ENCODE results near the gene WWOX.

Gene WWOX

DNA sequence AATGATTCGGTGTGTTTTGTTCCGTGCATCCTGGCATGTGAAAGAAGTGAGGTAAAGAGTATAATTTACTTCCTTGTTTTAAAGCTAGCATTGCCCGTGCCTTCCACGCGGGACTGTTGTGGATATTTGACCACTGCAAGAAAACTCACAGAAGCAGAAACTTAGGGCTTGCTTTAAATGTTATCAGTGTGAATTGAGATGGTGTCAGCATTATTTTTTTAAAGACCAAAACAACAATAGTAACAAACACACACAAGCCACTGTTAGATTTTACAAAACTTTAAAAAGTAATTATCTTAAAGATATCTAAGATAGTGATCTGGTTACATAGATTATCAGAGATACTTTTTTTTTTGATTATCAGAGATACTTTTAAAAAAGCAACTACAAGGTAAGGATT, 47.4 kb downstream of the WWOX start:
- DNase-seq (ENCODE audit: low spot score), result no peak

DNA sequence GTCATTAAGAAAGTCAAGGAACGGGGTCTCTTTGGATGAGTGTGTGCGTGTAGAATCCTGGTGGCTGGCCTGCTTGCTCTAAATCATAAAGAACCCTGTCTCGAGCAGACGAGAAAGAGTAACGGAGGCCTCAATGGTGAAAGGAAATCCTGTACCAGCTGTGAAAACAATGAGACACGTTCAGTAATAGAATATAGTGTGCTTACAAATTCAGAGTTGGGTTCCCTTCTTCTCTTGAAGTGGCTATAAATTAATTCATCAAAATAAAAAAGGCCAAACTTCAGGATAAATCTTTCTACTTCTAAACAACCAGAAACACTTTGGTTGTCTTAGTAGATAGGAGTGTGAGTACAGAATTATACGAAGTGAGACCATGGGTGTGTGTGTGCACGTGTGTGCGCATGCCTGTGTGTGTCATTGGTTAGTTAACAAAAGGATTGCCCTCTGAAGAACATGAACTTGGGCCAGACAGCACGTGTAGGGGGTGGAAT, 48.5 kb downstream of the WWOX start:
- no peak for DNase-seq (ENCODE audit: low spot score)

DNA sequence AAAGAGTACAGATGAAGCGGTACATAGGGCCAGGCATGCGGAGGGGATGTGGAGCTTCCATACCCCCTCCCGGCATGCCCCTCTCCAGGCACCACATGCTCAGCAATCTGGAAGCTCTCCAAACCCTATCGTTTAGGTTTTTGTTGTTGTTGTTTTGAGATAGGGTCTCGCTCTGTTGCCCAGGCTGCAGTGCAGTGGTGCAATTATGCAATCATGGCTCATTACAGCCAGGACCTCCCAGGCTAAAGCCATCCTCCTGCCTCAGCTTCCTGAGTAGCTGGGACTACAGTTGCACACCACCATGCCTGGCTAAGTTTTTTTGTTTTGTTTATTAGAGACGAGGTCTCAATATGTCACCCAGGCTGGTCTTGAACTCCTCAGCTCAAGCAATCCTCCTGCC, 50.8 kb downstream of the WWOX start:
- no peak for DNase-seq (ENCODE audit: low spot score)

DNA sequence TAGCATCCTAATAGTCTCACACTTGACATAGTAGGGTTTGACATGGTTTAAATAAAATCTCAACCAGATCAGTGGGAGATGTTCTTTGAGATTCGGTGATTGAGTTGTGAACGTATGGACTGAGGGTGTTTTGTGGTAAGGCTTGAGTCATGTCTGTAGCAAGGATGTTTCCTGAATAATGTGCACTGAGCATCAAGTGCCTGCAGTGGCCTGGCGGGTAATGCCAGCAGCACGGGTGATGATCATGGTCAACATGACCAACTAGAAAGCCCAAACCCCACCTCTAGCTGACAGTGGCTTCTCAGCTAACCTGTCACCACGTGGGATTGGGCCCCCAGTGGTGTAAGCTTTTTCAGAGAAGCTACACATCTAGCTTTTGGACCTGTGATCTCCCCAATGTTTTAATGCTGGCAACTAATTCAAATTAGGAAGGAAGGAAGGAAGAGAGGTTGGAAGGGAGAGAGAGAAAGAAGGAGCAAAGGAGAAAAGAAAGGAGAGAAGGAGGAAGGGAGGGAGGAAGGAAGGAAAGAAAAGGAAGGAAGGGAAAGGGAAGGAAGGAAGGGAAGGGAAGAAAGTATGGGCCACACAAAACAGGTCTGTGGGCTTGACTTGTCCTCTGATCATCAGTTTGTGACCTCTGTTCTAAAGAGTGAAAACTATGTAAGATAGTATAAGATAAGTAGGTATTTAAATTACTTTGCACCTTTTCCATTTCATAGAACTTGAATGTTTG, 55.4 kb downstream of the WWOX start:
- DNase-seq (ENCODE audit: low spot score), result no peak

DNA sequence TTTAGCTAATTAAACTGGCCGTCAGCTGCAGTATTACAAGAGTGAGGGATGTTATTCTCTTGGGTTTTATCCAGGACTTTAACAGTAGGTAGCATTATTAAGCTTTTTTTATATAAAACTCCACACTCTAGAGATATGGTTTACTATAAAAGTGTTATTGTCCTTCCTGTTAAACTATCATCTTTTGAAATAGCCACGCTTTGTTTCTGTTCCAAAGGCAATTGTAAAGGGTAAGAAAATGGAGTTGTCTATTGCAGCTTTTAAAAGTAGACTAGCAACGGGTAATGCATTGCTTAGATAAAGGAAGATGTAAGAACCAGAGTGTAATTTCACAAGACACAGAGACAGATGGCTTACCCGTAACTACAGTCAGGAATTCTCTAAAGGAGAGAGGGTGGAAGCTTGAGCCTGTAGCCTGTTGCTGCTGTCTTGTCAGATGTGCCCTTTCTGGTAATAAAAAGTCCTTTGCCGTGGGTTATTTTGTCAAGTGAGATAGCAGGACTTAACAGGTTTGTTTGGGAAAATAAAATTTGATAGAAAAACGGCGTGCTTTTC, 56.4 kb downstream of the WWOX start:
- no peak for DNase-seq (ENCODE audit: low spot score)

DNA sequence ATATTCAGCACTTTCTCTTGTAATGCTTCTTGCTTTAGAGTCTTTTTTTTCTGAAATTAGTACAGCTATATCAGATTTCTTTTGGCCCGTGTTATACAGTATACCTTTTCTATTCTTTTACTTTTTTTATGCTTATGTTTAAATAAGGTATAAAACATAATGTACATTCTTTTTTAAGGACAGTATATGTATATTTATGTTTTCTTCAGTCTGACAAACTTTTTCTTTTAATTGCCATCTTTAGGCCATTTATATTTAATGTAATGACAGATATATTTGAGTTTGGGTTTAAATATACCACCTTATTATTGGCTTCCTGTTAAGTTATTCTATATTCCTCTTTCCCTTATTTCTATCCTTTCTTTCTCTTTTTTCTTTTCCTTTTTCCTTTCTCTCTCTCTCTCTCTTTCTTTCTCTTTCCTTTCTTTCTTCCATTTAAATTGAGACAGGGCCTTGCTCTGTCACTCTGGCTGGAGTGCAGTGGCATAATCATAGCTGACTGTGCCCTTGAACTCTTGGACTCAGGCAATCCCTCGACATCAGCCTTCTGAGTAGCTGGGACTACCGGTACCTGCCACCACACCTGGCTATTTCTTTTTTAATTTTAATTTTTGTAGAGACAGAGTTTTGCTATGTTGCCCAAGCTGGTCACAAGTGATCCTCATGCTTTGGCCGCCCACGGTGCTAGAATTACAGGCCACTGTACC, 61.7 kb downstream of the WWOX start:
- DNase-seq (ENCODE audit: low spot score), result no peak

DNA sequence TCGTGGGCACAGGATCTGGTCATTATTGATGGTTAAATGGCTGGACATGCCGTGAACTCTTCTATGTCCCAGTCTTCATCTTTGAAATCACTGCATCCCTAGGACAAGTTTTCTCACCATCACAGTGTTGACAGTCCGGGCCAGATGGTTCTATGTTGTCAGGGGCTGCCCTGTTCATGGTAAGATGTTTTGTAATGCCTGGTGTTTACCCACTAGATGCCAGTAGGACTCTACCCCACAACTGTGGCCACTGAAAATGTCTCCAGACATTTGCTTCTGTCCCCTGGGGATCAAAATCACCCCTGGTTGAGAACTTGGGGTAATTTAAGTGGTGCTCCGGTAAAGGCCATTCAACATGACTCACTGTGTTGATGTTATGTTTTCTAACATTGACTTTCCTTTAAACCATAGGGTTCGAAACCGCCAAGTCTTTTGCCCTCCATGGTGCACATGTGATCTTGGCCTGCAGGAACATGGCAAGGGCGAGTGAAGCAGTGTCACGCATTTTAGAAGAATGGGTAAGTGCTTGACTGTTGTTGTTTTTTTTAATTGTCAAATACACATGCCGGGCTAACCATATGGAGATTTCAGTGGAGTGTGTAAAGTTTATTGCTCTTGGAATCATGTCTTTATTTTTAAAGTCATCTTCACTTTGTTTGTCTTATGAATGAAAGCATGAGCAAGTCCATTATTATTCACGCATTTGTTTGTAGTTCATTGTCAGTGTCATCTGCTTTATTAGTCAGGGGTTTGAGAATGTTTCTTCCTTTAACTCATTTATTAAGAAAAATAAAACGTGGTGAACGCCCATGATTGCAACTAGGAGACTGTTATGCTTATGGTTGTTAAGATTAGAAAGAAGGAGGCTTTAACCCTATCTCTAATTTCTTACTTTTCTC, 64.6 kb downstream of the WWOX start:
- DNase-seq (ENCODE audit: low spot score), result no peak

DNA sequence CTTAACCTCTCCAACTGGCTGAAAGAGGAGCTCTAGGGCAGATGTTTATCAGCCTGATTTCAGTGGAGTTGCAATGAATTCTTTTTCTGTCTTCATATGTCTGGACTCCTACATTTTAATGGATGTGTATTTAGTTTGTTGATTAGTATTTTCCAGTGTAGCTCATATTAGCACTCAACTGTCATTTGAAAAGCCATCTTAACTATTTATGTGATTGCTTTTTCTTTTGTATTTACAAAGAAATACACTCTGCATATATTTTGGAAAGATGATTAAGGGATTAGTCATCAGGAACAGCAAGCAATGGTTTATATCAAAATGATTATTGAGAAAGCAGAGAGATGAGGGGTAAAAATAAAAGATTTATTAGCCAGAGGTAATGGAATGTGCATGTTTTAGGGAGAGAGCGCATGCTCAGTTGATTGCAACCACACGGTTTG, 71.1 kb downstream of the WWOX start:
- no peak for DNase-seq (ENCODE audit: low spot score)

DNA sequence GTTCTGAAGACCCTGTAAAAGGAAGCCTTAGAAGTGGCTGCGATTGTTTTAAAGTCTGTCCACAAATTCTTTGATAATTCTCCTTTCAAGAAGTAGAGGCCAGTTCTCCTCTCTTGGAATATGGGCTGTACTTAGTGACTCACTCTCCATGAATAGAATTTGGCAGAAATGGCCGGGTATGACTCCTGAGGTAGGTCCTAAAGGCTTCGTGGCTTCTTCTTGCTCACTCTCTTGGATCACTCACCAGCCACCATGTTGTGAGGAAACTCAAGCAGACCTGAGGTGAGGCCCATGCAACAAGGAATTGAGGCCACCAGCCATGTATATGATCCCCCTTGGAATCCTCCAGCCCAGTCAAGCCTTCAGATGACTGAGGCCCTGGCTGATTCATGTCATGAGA, 75.8 kb downstream of the WWOX start:
- no peak for DNase-seq (ENCODE audit: low spot score)

- DNase-seq (ENCODE audit: low spot score), result no peak
Observed at GRCh38 chr16:78176435-78176834, 77.0 kb downstream of the WWOX start.

GRCh38 chr16:78177218-78177617, 77.8 kb downstream of the WWOX start:
- DNase-seq (ENCODE audit: low spot score), result no peak

DNA sequence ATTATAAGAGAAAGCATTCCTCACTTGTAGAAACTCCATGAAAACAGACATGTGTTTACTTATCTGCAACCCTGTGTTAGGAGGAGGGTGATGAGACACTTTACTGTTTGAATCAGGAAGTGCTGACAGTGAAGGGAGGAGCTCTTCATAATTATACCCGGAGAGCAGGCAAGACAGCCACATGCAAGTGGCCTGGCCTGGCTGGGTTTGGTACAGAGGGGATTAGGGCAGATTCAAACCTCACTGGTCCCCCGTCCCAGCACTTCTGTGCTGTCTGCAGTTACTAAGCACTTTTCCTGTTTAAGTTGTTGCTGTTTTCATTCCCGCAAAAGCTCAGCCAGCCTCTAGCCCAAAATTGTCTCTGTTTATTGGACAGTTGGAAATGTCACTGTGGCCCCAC, 78.5 kb downstream of the WWOX start:
- no peak for DNase-seq (ENCODE audit: low spot score)

DNA sequence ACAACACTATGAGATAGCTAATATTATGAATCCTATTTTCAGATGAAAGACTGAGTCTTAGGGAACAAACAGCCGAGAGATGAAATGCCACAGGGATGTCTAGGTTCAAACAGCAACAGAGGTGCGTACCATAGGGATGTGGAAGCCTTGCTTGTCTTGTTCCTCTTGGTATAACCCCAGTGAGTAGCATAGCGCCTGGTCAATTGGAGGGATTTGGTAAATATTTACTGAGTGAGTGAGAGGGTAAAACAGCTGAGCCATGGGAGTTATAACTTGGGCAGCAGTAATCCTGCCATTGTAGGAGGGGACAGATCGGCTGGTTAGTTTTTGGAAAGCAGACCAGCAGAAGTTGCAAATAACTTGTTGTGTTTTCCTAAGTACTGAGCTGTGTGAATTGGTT, 80.2 kb downstream of the WWOX start:
- DNase-seq (ENCODE audit: low spot score), result no peak

DNA sequence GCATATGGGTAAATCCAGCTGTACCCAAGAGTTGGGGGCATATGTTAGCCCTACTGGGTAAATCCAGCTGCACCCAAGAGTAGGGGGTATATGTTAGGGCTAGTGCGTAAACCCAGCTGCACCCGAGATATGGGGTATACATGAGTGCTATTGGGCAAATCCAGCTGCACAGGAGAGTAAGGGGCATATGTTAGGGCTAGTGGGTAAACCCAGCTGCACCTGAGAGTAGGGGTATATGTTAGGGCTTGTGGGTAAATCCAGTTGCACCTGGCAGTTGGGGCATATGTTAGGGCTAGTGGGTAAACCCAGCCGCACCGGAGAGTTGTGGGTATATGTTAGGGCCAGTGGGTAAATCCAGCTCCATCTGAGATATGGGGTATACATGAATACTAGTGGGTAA, 80.9 kb downstream of the WWOX start:
- no peak for DNase-seq (ENCODE audit: low spot score)

GRCh38 chr16:78183437-78184237, 84.2 kb downstream of the WWOX start:
- peak; percentile 12 for DNase-seq (ENCODE audit: low spot score)

DNA sequence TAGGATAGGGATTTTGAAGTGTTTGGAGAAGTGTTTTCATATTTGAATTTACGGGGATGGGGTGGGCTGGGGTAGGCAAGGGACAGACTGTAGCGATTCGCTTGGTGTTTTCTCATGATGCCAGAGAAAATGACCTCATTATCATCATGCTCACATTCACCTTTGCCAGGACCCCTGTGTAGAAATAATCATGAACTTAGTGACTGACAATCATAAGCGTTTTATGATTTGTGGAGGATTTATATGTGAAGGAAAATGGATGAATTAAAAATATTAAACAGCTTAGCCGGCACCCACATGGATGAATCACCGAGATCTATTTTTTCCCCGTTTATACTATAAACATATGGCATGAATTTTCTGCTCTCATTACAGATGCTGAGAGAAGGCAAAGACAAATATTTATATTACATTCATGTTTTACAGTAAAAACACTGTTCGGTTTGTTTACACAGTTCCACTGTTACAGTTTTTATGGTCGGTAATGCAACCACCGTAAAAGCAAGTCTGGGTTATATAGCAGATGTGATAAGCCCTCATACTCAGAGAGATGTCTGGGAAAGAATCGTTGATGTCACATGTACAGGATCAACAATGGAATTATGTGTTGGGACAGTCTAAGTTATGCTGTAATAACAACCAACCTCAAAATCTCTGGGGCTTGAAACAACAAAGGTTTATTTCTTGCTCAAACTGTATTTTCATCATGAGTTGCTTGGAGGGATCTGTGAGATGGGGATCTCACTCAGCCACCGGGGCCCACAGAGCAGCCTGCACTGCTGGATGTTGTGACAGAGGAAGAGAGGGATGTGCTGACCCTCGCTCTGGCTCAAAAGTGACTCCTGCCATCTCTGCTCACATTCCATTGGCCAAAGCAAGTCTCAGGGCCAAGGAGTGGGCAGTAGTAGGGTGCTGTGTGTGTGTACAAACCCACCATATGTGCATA, 85.1 kb downstream of the WWOX start:
- DNase-seq (ENCODE audit: low spot score), result peak; percentile 36

- DNase-seq (ENCODE audit: low spot score), result no peak
Observed at GRCh38 chr16:78189121-78189520, 89.7 kb downstream of the WWOX start.

GRCh38 chr16:78192734-78193488, 93.5 kb downstream of the WWOX start:
- no peak for DNase-seq (ENCODE audit: low spot score)

- DNase-seq (ENCODE audit: low spot score), result no peak
Observed at GRCh38 chr16:78194948-78195347, 95.5 kb downstream of the WWOX start.

DNA sequence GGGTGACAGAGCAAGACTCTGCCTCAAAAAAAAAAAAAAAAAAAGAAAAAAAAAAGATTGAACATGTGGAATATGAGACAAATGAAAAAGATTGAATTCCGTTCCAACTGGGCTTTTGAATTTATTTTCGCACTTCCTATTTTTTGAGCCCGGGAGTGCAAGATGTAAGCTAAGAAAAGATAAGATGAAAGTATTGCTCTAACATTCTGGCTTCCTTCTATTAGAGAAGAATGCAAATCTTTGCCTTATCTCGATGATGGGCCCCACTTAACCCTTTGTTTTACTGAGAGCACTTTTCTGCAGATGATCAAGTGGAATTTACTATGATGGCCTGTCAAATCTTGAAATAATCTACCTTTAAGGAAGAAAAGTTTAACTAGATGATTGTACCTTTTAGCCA, 96.3 kb downstream of the WWOX start:
- no peak for DNase-seq (ENCODE audit: low spot score)
